Lung (tissue), 12 donors: ENCODE data around the gene OPRL1. TPM values are rescaled to one million over a fixed set of nuclear protein-coding genes. Genes with fewer than 3 reads are reported as not detected.

ENCODE experiments used
- ATAC-seq: fragments of 200-7000 bp; cut with Tn5 transposase; one replicate; pipeline ENCODE4 v1.9.1; 2020; ENCODE audit warnings: moderate number of reproducible peaks; ENCODE audit not compliant: insufficient read depth, low FRiP score
- DNase-seq, 3 donors: peaks; one replicate each; pipeline ENCODE4 v3.0.0-alpha.2; 2013 to 2017
- H3K27ac ChIP-seq, 2 donors: one replicate each; pipeline ENCODE4 v1.5.1; 2013; ENCODE audit warnings: mild to moderate bottlenecking in 2 of 2, moderate library complexity in 2 of 2, control low read depth in 1 of 2, inconsistent platforms in 1 of 2, low read depth in 1 of 2, low read length in 1 of 2
- H3K27me3 ChIP-seq, 3 donors: one replicate each; pipeline ENCODE4 v1.5.1; 2013; ENCODE audit warnings: low read length in 2 of 3; ENCODE audit not compliant: control insufficient read depth in 3 of 3, insufficient read depth in 3 of 3
- H3K36me3 ChIP-seq, 4 donors: one replicate each; pipeline ENCODE4 v1.5.1; 2013; ENCODE audit warnings: low read length in 4 of 4, mild to moderate bottlenecking in 1 of 4, moderate library complexity in 1 of 4; ENCODE audit not compliant: control insufficient read depth in 4 of 4, insufficient read depth in 4 of 4
- H3K4me1 ChIP-seq, 5 donors: one replicate each; pipeline ENCODE4 v1.5.1; 2013; ENCODE audit warnings: low read length in 5 of 5, mild to moderate bottlenecking in 2 of 5, moderate library complexity in 1 of 5; ENCODE audit not compliant: control insufficient read depth in 5 of 5, insufficient read depth in 5 of 5
- H3K4me3 ChIP-seq: one replicate; pipeline ENCODE4 v1.5.1; 2013; ENCODE audit warnings: mild to moderate bottlenecking, control low read depth, moderate library complexity
- H3K9ac ChIP-seq, 2 donors: one replicate each; pipeline ENCODE4 v1.5.1; 2013; ENCODE audit warnings: low read length in 2 of 2, control low read depth in 1 of 2; ENCODE audit not compliant: insufficient read depth in 1 of 2
- H3K9me3 ChIP-seq, 4 donors: one replicate each; pipeline ENCODE4 v1.5.1; 2013; ENCODE audit warnings: low read length in 3 of 4, mild to moderate bottlenecking in 1 of 4, moderate library complexity in 1 of 4; ENCODE audit not compliant: control insufficient read depth in 4 of 4, insufficient read depth in 3 of 4
- WGBS, 2 donors: extraction: QIAGEN DNeasy Blood & Tissue Kit; methylation state at CpG; one replicate each; pipeline ENCODE4 v1.1.7; 2013; 5-methylcytosine and 5-hydroxymethylcytosine counted together
- polyA plus RNA-seq, 2 donors: library from polyadenylated mRNA; stranded (reverse); fragments of 200-250 nt; gene quantifications; one replicate each; pipeline ENCODE4 v1.2.1, GENCODE V29; 2013
- total RNA-seq, 2 donors: library from RNA; depleted of rRNA in 1 of 2; stranded (reverse); fragments of >200 nt in 1 of 2; gene quantifications; one replicate each; pipeline ENCODE4 v1.2.1, GENCODE V29; 2014 to 2021
- TF ChIP-seq, protein P1 (sequence below): IDR thresholded peaks from 2 replicates; pipeline ENCODE4 v1.5.1; 2012; ENCODE audit warnings: mild to moderate bottlenecking; ENCODE audit errors: control extremely low read depth, extremely low read depth
- donor health status: control.
- donor health status: control.
- donor health status: Bipolar disorder and iron deficiency.
- donor health status: healthy.
- donor health status: DM: yes; HTN: yes; CAD: no.

OPRL1 gene
- total and polyA plus RNA-seq, 4 donors = 0.45 to 3.1 (median 2.1) TPM

DNA sequence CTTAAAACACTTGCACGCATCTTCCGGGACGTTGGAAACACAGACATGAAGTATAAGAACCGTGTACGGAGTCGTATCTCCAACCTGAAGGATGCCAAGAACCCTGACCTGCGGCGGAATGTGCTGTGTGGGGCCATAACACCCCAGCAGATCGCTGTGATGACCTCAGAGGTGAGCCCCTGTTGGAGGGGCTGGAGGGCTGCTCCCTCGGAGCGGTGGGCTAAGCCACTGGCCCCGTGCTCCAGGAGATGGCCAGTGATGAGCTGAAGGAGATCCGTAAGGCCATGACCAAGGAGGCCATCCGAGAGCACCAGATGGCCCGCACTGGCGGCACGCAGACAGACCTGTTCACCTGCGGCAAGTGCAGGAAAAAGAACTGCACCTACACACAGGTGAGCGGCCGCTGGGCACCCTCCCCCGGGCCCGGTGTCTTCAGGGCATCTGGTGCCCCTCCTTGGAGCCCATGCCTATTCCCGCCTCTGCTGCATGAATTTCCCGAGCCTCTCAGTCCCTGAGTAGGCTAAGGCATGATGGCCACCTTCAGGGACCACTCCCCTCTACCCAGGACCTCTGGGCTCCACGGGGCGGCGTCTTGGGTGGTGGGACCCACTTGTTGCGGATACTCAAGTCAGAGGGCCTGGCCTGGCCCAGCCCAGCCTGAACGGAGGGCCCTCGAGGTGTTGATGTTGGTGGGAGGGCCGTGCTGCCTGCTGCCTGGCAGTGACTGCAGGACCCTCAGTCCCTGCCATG is 9.5 kb upstream of the OPRL1 start:
- TF ChIP-seq, protein P1, sequence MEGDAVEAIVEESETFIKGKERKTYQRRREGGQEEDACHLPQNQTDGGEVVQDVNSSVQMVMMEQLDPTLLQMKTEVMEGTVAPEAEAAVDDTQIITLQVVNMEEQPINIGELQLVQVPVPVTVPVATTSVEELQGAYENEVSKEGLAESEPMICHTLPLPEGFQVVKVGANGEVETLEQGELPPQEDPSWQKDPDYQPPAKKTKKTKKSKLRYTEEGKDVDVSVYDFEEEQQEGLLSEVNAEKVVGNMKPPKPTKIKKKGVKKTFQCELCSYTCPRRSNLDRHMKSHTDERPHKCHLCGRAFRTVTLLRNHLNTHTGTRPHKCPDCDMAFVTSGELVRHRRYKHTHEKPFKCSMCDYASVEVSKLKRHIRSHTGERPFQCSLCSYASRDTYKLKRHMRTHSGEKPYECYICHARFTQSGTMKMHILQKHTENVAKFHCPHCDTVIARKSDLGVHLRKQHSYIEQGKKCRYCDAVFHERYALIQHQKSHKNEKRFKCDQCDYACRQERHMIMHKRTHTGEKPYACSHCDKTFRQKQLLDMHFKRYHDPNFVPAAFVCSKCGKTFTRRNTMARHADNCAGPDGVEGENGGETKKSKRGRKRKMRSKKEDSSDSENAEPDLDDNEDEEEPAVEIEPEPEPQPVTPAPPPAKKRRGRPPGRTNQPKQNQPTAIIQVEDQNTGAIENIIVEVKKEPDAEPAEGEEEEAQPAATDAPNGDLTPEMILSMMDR = no peak
- WGBS, 2 donors = 94% methylated on average over 31 of the region's 31 CpGs
- Histone ChIP-seq H3K9me3 (no peaks in the 10 kb centered on the region), H3K27ac (no peak overlapping the region), H3K27me3 (no peaks in the 10 kb centered on the region), H3K9ac (no peak overlapping the region), H3K36me3 (peaks cover 0 to 35% (median 14%) of the 10 kb centered on the region in 4 donors), H3K4me1 (peaks cover 0 to 5% (median 0%) of the 10 kb centered on the region in 5 donors), H3K4me3 (no peak overlapping the region)
- ATAC-seq (no peak), DNase-seq (no peak)

DNA sequence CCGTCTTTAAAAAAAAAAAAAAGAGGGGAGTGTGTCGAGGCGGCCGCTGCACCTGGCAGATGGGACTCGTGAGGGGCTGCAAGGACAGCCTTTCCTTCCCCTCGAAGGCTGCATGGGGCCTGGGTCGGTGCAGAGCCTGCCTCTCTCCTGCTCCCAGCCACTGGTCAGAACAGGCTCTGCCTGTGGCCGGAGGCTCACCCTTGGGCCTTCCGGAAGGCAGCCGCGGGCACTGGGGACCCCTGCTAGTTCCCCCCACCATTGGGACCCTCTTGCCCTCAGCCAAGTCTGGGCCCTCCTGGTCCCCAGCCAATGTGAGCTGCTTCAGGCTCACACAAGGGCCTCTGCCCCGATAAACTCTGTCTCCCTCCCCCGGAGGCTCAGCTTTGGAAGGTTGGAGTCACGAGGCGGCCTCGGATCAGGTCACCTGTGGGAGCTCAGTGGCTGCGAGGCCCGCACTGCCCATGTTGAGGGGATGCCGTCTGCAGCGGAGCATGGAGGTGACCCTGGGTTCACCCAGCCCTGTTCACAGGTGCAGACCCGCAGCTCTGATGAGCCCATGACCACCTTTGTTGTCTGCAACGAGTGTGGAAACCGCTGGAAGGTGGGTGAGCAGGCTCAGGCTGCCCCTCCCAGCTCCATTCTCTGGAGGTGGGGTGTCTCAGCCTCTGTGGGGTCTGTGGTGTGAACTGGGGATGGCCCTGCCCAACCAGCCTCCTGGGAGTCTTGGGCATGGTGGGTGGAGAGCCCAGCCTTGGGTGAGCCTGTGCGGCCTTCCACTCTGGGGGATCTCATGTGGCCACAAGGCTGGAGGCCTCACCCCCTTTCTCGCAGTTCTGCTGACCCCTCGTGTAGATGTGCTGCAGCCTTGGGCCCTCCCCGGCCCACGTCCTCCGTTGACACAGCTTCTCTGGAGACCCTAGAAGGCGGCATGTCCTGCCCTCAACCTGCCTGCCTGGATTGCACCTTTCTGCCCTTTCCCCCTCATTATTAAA is 8.2 kb upstream of the OPRL1 start:
- H3K27ac ChIP-seq = no peak overlapping the region
- H3K36me3 ChIP-seq = peaks cover 0 to 40% (median 14%) of the 10 kb centered on the region in 4 donors
- TF ChIP-seq, protein P1 = no peak
- H3K27me3 ChIP-seq = no peaks in the 10 kb centered on the region
- 87 to 88% methylated on average over 29 to 30 of the region's 30 CpGs for WGBS, 2 donors
- H3K9me3 ChIP-seq = no peaks in the 10 kb centered on the region
- DNase-seq (no peak), ATAC-seq (no peak)
- H3K9ac ChIP-seq = no peak overlapping the region
- H3K4me1 ChIP-seq = peaks cover 0 to 5% (median 0%) of the 10 kb centered on the region in 5 donors
- H3K4me3 ChIP-seq = no peak overlapping the region

DNA sequence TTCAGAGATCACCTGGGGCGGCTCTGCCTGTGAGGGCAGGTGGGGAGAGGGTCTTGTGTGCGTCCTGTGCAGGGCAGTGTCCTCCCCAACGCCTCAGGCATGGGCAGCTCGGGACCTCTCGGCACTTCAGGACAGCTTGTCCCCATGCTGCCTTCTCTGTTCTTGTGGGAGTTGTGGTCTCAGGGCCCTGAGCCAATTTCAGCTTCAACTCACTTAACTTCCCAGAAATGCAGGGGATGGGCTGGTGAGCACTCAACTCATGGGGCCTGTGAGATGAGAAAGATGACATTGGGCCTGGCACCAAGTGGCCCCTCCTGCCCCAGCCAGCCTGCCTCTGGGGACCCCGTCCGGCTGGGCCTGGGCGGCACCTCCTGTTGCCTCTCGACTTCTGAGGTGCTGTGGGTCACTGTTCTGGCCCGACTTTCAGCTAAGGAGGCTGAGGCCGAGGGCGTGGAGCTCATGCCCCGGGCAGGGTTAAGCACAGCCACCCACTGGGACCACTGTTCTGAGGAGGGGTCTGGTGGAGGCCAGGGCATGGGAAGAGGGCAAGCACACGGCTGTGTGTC is 7.3 kb upstream of the OPRL1 start:
- DNase-seq (no peak), ATAC-seq (no peak)
- Histone ChIP-seq H3K9me3 (no peaks in the 10 kb centered on the region), H3K9ac (no peak overlapping the region), H3K4me3 (no peak overlapping the region), H3K36me3 (peaks cover 0 to 40% (median 14%) of the 10 kb centered on the region in 4 donors), H3K4me1 (peaks cover 0 to 5% (median 0%) of the 10 kb centered on the region in 5 donors), H3K27me3 (no peaks in the 10 kb centered on the region), H3K27ac (no peak overlapping the region)
- TF ChIP-seq, protein P1 = no peak
- WGBS, 2 donors = 78 to 85% methylated on average over 14 of the region's 14 CpGs
